GM20431 (cell line): ENCODE data around the gene COL7A1.
"Not testable (repeated sequence)": the region's sequence is repeated elsewhere in the genome, so short reads cannot be mapped to it uniquely, and the experiment has no call there.

Experiments used
- in situ Hi-C: fragments of 300-500 bp; cut with MseI, MboI; formaldehyde crosslinking; loops from one replicate; pipeline ENCODE4 v1.15.0; 2020; ENCODE audit warnings: low sequenced_read_pairs; ENCODE audit not compliant: unreplicated experiment

COL7A1 gene

DNA sequence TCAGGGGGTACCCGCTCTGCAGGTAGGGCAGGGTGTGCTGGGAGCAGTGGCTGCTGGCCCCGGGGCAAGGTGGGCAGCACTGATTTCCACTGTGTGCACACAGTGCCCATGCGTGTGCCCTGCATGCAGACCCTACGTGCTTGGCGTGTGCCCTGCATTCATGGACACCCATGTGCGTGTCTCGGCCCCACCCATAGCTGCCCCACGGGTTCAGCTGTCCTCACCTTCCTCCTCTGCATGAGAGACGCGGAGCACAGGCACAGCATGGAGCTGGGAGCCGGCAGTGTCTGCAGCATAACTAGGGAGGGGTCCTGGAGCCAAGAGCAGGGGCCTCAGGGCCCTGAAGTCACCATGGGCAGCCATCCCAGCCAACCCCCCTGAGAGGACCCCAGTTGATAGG, 29.9 kb downstream of the COL7A1 start:
- in situ Hi-C loops = no loop called here

- in situ Hi-C loops = no loop called here
These were observed 30.5 kb downstream of the COL7A1 start for GRCh38 chr3:48564667-48565066.

- in situ Hi-C loops = no loop called here
These were observed 31.1 kb downstream of the COL7A1 start for GRCh38 chr3:48564022-48564421.

- in situ Hi-C loops = no loop called here
These were observed 31.7 kb downstream of the COL7A1 start, which contains the start of gene UCN2 for GRCh38 chr3:48563382-48563918. Gene UCN2, minus strand, starts transcription at chr3:48563781. Its CDS starts 657 bp downstream, at chr3:48563124.

DNA sequence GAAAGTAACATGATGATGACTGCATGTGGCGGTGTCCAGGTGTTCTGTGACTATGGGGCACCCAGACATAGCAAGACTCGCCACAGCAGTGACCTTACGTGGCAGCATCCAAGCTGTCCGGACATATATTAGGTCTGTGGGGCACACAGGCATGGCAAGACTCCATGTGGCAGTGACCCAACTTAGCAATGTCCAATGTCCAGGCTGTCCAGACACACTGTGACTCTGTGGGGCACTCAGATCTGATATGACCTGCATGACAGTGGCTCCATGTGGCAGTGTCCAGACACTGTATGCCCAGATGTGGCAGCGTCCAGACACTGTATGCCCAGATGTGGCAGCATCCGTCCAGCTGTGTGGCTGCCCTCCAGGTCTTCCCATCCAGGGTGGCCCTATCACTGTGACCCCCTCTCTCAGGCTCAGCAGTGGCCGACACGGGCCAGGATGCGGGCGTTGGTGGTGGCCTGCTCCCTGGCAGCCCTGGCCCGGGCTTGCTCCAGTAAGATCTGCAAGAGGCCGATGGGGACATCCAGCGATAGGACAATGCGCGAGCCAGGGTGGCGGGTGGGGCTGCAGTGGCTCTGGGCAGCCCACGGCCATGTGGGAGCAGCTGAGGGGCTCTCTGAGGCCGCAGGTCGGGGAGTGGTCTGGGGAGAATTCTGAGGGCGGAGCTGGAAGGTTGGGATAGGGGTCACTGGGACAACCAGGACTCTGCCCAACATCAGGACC, 32.6 kb downstream of the COL7A1 start:
- in situ Hi-C loops = no loop called here

DNA sequence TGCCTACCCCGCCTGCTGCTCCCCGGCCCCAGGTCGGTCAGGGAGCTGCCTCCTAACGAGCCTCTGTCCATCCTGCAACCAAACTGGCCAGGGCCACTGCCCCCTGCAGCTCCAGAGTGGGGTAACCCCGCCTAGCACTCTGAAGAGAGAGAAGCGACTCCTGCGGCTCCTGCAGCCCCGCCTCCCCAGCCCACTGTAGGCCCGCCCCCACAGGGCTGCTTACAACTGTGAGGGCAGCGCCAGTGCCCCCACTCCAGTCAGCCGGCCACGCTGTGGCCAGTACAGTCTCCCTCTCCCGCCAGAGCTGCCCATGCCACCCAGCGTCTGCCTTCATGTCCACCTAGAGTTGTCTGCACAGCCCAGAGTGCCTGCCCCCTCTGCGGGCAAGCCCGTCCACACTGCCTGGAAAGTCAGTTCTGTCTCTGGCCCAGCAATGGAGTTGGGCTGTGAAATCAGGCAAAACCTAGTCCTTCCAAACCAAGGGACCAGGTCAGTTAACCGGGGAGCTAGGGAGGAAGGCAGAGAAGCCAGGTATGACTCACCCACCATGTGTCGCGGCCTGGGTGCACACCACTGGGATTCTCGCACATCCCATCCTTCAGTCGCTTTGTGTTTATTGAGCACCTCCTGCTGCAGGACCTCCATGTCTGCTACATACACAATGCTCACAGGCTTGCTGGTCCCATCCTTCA, 33.9 kb downstream of the COL7A1 start:
- in situ Hi-C loops = no loop called here

GRCh38 chr3:48560648-48561018, 34.5 kb downstream of the COL7A1 start:
- in situ Hi-C loops = no loop called here

- in situ Hi-C loops = no loop called here
These were observed 36.5 kb downstream of the COL7A1 start for GRCh38 chr3:48558493-48559134.

GRCh38 chr3:48556796-48557626, 38.1 kb downstream of the COL7A1 start, which contains the start of gene PFKFB4:
Gene PFKFB4, minus strand, starts transcription at chr3:48556803. Its CDS starts 26 bp downstream, at chr3:48556777.
- in situ Hi-C loops = no loop called here

DNA sequence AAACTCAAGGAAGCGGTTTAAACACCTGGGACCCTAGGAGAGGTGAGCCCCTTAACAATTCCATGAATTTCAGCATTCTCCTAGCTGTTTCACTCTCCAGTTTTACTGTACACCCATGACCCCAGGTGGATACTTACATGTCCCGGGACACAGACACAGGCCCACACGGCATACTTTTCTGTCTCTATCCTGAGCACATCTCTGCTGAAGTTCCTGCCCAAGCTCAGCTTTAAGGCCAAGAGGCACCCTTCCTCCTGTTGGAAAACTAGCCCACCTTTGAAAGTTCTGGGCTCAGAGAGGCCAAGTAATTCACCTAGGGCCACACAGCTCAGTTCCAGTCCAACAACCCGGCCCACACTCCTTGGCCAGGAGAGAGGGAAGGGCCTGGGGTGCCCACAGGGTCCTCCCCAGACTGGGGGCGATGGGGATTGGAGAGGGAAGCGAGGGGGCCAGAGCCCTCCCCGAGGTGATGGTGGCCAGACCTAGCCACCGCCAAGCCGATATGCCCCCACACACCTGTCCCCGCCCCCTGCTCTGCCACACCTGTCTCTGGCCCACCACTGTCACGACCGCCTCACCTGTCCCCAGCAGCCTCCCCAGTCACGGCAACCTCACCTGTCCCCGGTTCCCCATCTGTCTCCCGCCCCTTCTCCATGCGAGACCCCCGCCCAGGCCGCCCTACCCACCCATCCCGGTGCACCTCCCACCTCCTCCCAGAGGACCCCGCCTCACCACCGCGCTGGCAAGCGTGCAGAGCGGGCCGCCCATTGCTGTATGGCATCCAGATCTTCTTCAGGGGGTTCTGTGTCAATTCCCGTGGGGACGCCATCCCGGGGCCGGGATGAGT, 39.0 kb downstream of the COL7A1 start:
- in situ Hi-C loops = no loop called here

DNA sequence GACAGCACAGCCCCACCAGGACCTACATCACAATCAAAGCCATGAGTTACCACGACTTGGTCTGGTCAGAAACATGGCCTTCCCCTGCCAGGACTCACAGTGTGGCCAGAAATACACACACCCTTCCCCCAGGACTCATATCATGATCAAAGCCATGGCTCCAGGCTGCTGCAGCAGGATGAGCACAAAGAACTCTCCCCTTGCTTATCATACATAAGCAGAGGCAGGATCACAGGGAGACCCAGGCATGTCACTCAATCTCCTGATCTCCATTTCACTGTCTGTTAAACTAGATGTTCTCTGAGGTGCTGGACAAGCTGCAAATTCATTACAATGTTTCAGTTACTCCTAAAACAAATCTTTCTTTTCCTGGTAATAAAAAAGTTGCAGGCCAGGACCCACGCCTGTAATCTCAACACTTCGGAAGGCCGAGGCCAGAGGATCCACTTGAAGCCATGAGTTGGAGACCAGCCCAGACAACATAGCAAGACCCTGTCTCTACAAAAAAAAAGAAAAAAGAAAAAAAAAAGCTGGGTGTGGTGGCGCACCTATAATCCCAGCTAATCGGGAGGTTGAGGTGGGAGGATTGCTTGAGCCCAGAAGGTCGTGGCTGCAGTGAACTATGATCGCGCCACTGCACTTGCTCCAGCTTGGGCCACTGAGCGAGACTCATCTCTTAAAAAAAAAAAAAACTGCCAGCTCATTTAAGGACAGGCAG, 39.7 kb downstream of the COL7A1 start:
- in situ Hi-C loops = no loop called here

DNA sequence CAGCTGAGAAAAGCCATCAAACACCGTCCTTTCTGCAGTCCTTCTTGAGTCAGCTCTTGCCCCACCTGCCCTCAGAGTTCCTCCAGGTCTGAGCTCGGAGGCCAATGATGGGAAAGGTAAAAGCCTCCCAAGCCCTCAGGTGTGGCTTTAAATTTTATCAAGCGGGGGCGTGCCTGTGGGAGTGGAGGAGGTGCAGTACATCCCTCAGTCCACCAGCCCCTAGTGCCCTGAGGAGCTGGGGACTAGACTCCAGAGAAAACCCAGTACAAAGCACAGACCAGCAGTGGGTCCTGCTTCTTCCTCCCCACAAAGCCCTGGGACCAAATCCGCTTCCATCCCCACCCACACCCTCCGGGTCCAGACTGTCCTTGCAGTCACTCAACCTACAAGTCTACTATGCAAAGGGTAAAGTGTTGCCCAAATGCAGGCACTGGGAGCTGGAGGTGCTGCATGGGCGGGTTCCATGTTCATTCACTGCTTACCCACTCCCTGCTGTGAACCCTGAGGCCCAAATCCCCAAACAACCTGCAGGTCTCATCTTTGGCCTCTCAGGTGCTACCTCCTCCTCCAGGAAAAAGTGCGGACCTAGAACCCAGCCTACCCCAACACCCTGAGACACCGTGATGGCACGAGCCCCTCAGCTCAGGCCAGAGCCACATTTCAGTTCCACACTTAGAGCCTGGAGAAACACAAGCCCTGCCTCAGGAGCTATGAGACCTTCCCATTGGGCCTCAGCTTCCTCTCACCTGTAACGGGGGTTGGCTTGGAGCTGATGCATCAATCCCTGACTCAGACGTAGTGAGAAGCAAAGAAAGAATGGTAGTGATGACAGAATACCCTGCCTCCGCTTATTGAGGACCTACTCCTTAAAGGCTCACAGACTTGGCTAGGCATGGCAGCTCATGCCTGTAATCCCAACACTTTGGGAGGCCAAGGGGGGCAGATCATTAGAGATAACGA, 41.0 kb downstream of the COL7A1 start:
- in situ Hi-C loops = no loop called here

DNA sequence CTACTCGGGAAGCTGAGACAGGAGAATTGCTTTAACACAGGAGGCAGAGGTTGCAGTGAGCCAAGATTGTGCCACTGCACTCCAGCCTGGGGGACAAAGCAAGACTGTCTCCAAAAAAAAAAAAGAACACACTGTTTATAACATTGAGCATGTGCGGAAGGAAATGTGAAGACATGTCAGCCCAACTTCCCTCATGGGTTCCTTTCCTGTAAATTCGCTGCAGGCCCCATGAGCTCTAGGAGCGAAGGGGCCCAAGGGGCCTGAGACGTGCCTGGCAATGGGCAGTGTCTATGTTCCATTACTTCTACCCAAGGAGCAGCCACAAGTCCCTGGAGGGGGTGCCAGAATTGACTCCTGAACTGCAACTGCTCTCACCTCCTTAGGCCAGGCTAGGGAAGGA, 41.8 kb downstream of the COL7A1 start:
- in situ Hi-C loops = no loop called here

GRCh38 chr3:48552111-48552951, 42.8 kb downstream of the COL7A1 start:
- in situ Hi-C loops = no loop called here

DNA sequence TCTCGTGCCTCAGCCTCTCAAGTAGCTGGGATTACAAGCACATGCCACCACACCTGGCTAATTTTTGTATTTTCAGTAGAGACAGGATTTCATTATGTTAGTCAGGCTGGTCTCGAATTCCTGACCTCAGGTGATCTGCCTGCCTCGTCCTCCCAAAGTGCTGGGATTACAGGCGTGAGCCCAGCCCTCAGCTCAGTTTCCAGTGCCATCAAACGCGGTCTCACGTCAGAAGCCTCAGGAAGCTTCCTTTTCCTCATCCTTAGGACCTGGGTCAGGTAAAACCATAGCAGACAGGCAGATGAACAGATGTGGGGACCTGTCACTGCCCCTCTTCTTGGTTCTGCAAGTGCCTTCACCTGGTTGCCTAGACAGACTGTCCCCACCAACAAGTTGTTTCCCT, 43.5 kb downstream of the COL7A1 start:
- in situ Hi-C loops = not testable (repeated sequence)
